ENCODE results near the gene LCE1A. TPM values are rescaled to one million over a fixed set of nuclear protein-coding genes. Genes with fewer than 3 reads are reported as not detected.

The LCE1A gene
- total RNA-seq, 2 experiments from 2014 or later: not detected

- ChIA-PET CTCF (no interaction called here), POLR2A (no interaction called here)
- no peaks in the 10 kb centered on the region for H3K36me3 Mint-ChIP-seq (ENCODE audit: low read depth)
- no peak for ATAC-seq
- no peak for DNase-seq
- H3K27me3 Mint-ChIP-seq (ENCODE audit: low read depth): peaks cover 2% of the 10 kb centered on the region
- no peak overlapping the region for H3K27ac Mint-ChIP-seq
- H3K9me3 Mint-ChIP-seq (ENCODE audit: insufficient read depth): no peaks in the 10 kb centered on the region
- H3K4me3 Mint-ChIP-seq: no peak overlapping the region
- no peaks in the 10 kb centered on the region for H3K4me1 Mint-ChIP-seq (ENCODE audit: low read depth)
Observed at GRCh38 chr1:152836870-152837269, 9.6 kb downstream of the LCE1A start.

DNA sequence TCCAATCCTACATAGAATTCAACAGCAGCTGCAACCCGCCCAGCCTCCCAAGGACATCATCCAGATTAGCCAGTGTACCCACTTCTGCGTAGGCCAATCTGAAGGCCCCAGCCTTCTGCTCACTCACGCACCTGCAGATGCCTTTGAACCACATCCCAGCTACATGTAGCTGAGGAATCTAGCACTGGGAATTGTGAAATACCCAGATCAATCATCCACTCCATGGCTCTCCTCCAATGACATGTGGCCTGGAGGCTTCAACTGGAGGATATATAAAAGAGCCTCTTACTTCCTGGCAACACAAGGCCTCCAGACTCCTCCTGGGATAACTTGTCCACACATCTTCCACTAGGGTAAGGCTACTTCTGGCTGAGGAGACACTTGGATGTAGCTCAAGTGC is 15.3 kb downstream of the LCE1A start, which contains the start of gene LCE6A:
TSS of gene LCE6A (plus strand) at position 301 of the 400 bp plus-strand sequence. CDS start 665 bp downstream, outside the sequence.
- Mint-ChIP-seq H3K4me3 (no peak within 1 kb of the TSS), H3K36me3 (ENCODE audit: low read depth) (no peaks in the 10 kb centered on the region), H3K27ac (no peak within 1 kb of the TSS), H3K27me3 (ENCODE audit: low read depth) (peaks cover 4% of the 10 kb centered on the region), H3K9me3 (ENCODE audit: insufficient read depth) (no peaks in the 10 kb centered on the region), H3K4me1 (ENCODE audit: low read depth) (no peaks in the 10 kb centered on the region)
- CTCF ChIA-PET: no interaction called here
- no peak for DNase-seq
- no peak for ATAC-seq
- POLR2A ChIA-PET: no interaction called here

DNA sequence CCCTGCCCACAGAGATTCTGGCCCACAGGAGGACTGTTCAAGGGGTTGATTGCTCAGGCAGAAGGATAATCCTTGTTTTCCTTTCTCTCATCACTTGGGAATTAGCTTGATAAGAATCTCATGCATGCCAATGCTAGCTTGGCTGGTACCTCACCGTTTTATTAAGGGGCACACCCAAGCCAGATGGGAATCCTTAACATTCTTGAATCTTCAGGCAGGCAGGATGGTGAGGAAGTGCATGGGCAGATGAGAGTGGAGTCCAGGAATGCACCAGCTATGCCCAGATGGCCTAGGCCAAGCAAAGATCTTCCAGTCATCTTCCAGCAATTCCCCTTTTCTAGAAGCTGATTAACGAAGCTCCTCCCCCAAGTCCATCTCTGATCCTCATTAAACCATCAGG is 28.4 kb downstream of the LCE1A start:
- ChIA-PET POLR2A (no interaction called here), CTCF (interaction anchor here (1.3 kb wide), 1 partner anchor 14 kb away, joined by 7 read pairs; no protein-coding TSS in a partner anchor)
- no peak overlapping the region for H3K4me3 Mint-ChIP-seq
- H3K36me3 Mint-ChIP-seq (ENCODE audit: low read depth): no peaks in the 10 kb centered on the region
- no peaks in the 10 kb centered on the region for H3K9me3 Mint-ChIP-seq (ENCODE audit: insufficient read depth)
- ATAC-seq (no peak), DNase-seq (no peak)
- H3K27me3 Mint-ChIP-seq (ENCODE audit: low read depth): peaks cover 3% of the 10 kb centered on the region
- H3K4me1 Mint-ChIP-seq (ENCODE audit: low read depth): no peaks in the 10 kb centered on the region
- no peak overlapping the region for H3K27ac Mint-ChIP-seq

- Mint-ChIP-seq H3K27me3 (ENCODE audit: low read depth) (no peaks in the 10 kb centered on the region), H3K4me3 (no peak overlapping the region), H3K36me3 (ENCODE audit: low read depth) (no peaks in the 10 kb centered on the region), H3K9me3 (ENCODE audit: insufficient read depth) (no peaks in the 10 kb centered on the region), H3K27ac (no peak overlapping the region), H3K4me1 (ENCODE audit: low read depth) (no peaks in the 10 kb centered on the region)
- ChIA-PET CTCF (interaction anchor here (2.0 kb wide), 1 partner anchor 12 kb away, joined by 6 read pairs; no protein-coding TSS in a partner anchor), POLR2A (no interaction called here)
- ATAC-seq: no peak
- DNase-seq: no peak
Observed at GRCh38 chr1:152858062-152858461, 30.8 kb downstream of the LCE1A start.

- no peak for DNase-seq
- H3K4me3 Mint-ChIP-seq: no peak within 1 kb of the TSS
Observed at GRCh38 chr1:152859696-152860095, 32.4 kb downstream of the LCE1A start, which contains the start of gene LCE7A. TSS of gene LCE7A (plus strand) at chr1:152859996. CDS start at chr1:152860698, 702 bp downstream.

DNA sequence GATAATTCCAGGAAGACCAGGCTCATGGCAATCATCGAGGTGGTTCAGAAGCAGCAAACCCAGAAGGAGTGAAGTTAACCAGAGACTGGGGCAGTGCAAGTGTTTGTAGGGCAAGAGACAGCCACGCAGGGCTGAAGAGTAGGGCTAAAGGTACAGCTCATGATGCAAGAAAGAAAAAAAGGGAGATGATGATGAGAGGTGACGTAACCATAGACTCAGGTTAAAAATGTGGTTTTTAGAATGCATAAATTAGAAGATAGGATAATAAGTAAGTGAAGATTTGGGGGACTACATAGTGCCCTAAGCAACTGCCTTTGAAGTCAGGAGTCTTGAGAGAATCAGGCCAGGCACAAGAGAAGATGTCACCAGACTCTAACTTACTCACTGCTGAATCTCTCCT is 32.9 kb downstream of the LCE1A start:
- H3K4me1 Mint-ChIP-seq (ENCODE audit: low read depth): no peaks in the 10 kb centered on the region
- ATAC-seq: no peak
- H3K27ac Mint-ChIP-seq: no peak overlapping the region
- CTCF ChIA-PET: interaction anchor here (2.0 kb wide), 1 partner anchor 10 kb away, joined by 6 read pairs; no protein-coding TSS in a partner anchor
- H3K27me3 Mint-ChIP-seq (ENCODE audit: low read depth): peaks cover 2% of the 10 kb centered on the region
- H3K9me3 Mint-ChIP-seq (ENCODE audit: insufficient read depth): no peaks in the 10 kb centered on the region
- POLR2A ChIA-PET: no interaction called here
- no peaks in the 10 kb centered on the region for H3K36me3 Mint-ChIP-seq (ENCODE audit: low read depth)
- DNase-seq: no peak
- H3K4me3 Mint-ChIP-seq: no peak overlapping the region

More at GRCh38 chr1:152859696-152860095, 32.4 kb downstream of the LCE1A start, which contains the start of gene LCE7A:
- H3K27ac Mint-ChIP-seq: no peak within 1 kb of the TSS
- CTCF ChIA-PET: interaction anchor here (2.0 kb wide), 1 partner anchor 11 kb away, joined by 6 read pairs; no protein-coding TSS in a partner anchor
- no peak for ATAC-seq
- H3K36me3 Mint-ChIP-seq (ENCODE audit: low read depth): no peaks in the 10 kb centered on the region
- H3K27me3 Mint-ChIP-seq (ENCODE audit: low read depth): peaks cover 2% of the 10 kb centered on the region
- H3K4me1 Mint-ChIP-seq (ENCODE audit: low read depth): no peaks in the 10 kb centered on the region
- no peaks in the 10 kb centered on the region for H3K9me3 Mint-ChIP-seq (ENCODE audit: insufficient read depth)
- POLR2A ChIA-PET: no interaction called here

- Mint-ChIP-seq H3K27me3 (ENCODE audit: low read depth) (peaks cover 2% of the 10 kb centered on the region), H3K4me1 (ENCODE audit: low read depth) (no peaks in the 10 kb centered on the region), H3K9me3 (ENCODE audit: insufficient read depth) (no peaks in the 10 kb centered on the region), H3K4me3 (no peak overlapping the region), H3K36me3 (ENCODE audit: low read depth) (no peaks in the 10 kb centered on the region), H3K27ac (no peak overlapping the region)
- ATAC-seq (no peak), DNase-seq (no peak)
- ChIA-PET POLR2A (no interaction called here), CTCF (interaction anchor here (1.2 kb wide), 1 partner anchor 9 kb away, joined by 7 read pairs; no protein-coding TSS in a partner anchor)
Observed at GRCh38 chr1:152861374-152861773, 34.1 kb downstream of the LCE1A start.

GRCh38 chr1:152864443-152864842 is 37.2 kb downstream of the LCE1A start:
- CTCF ChIA-PET: no interaction called here
- Mint-ChIP-seq H3K9me3 (ENCODE audit: insufficient read depth) (no peaks in the 10 kb centered on the region), H3K27me3 (ENCODE audit: low read depth) (peaks cover 2% of the 10 kb centered on the region), H3K27ac (no peak overlapping the region), H3K36me3 (ENCODE audit: low read depth) (no peaks in the 10 kb centered on the region), H3K4me1 (ENCODE audit: low read depth) (no peaks in the 10 kb centered on the region), H3K4me3 (no peak overlapping the region)
- DNase-seq (no peak), ATAC-seq (no peak)
- POLR2A ChIA-PET: no interaction called here

DNA sequence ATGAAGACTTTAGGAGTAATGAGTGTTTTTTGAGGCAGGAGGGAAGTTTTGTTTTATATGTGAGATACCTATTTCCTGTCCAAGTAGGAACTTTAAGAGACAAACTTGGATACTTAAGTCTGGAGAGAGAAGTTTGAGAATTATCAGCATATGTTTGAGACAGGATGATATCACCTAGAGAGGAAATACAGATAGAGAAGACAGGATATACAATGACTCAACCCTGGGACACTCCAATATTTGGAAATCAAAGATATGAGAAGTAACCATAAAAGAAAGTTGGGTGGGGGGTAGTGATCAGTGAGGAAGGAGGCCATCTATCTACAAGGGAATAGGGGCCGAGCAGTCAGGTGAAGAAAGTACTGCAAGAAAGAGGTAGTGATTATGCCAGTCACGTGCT is 39.0 kb downstream of the LCE1A start:
- H3K4me3 Mint-ChIP-seq: no peak overlapping the region
- H3K36me3 Mint-ChIP-seq (ENCODE audit: low read depth): no peaks in the 10 kb centered on the region
- DNase-seq (no peak), ATAC-seq (no peak)
- H3K27me3 Mint-ChIP-seq (ENCODE audit: low read depth): peaks cover 2% of the 10 kb centered on the region
- POLR2A ChIA-PET: no interaction called here
- H3K9me3 Mint-ChIP-seq (ENCODE audit: insufficient read depth): no peaks in the 10 kb centered on the region
- no peak overlapping the region for H3K27ac Mint-ChIP-seq
- CTCF ChIA-PET: no interaction called here
- no peaks in the 10 kb centered on the region for H3K4me1 Mint-ChIP-seq (ENCODE audit: low read depth)

DNA sequence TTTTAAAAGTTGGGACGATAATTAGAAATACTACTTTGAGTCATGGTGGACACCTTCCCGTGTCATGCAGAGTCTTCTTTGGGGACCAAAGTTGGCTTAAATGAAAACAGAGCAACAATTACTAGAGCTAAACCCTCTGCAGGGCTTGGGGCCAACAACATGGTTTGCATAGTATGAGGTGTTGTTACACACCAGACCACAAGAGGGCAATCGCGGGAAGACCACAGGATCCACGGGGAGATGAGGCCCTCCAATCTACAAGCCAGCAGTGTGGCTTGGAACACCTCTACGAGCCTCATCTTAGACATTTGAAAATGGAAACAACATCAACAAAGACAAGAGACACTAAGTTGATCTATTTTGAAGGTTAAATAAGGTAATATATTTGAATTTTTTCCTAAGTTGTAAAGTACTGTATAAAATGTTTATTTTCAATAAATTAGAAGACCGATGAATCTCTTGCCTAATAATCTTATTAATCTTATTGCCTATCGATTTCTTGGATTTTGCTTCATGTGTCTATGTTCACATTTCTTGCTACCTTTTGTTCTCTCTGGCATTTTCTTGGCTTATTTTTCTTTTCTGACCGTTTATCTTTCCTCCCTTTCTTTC is 42.6 kb downstream of the LCE1A start:
- DNase-seq (peak; percentile 71), ATAC-seq (peak; percentile 80)
- no peaks in the 10 kb centered on the region for H3K36me3 Mint-ChIP-seq (ENCODE audit: low read depth)
- H3K4me1 Mint-ChIP-seq (ENCODE audit: low read depth): no peaks in the 10 kb centered on the region
- H3K4me3 Mint-ChIP-seq: no peak overlapping the region
- POLR2A ChIA-PET: no interaction called here
- CTCF ChIA-PET: interaction anchor here (0.7 to 2.4 kb wide), 10 partner anchors 8 to 364 kb away, joined by 3 to 11 read pairs (median 6); partner anchors contain the start of genes LCE7A and SMCP
- no peaks in the 10 kb centered on the region for H3K27me3 Mint-ChIP-seq (ENCODE audit: low read depth)
- H3K9me3 Mint-ChIP-seq (ENCODE audit: insufficient read depth): no peaks in the 10 kb centered on the region
- no peak overlapping the region for H3K27ac Mint-ChIP-seq

- ChIA-PET CTCF (interaction anchor here (0.7 to 2.4 kb wide), 10 partner anchors 8 to 363 kb away, joined by 3 to 11 read pairs (median 6); partner anchors contain the start of gene LCE7A), POLR2A (no interaction called here)
- ATAC-seq: no peak
- Mint-ChIP-seq H3K27ac (no peak overlapping the region), H3K27me3 (ENCODE audit: low read depth) (peaks cover 5% of the 10 kb centered on the region), H3K4me1 (ENCODE audit: low read depth) (no peaks in the 10 kb centered on the region), H3K9me3 (ENCODE audit: insufficient read depth) (no peaks in the 10 kb centered on the region), H3K4me3 (no peak overlapping the region), H3K36me3 (ENCODE audit: low read depth) (no peaks in the 10 kb centered on the region)
- no peak for DNase-seq
Observed at GRCh38 chr1:152870831-152871730, 43.8 kb downstream of the LCE1A start.

GRCh38 chr1:152871731-152872126 is 44.5 kb downstream of the LCE1A start:
- DNase-seq (no peak), ATAC-seq (no peak)
- H3K27me3 Mint-ChIP-seq (ENCODE audit: low read depth): peaks cover 5% of the 10 kb centered on the region
- no peaks in the 10 kb centered on the region for H3K4me1 Mint-ChIP-seq (ENCODE audit: low read depth)
- no peaks in the 10 kb centered on the region for H3K9me3 Mint-ChIP-seq (ENCODE audit: insufficient read depth)
- no peaks in the 10 kb centered on the region for H3K36me3 Mint-ChIP-seq (ENCODE audit: low read depth)
- no peak overlapping the region for H3K4me3 Mint-ChIP-seq
- no peak overlapping the region for H3K27ac Mint-ChIP-seq
- ChIA-PET CTCF (interaction anchor here (0.7 to 2.4 kb wide), 2 partner anchors 54 to 356 kb away, joined by 3 to 11 read pairs; no protein-coding TSS in a partner anchor), POLR2A (no interaction called here)

All from activated CD8-positive, alpha-beta T cell treated with anti-CD3 and anti-CD28 coated beads, Interleukin-2, amount 10 ng/mL, durations not matched to agents 7 days and 5 days (primary cell).